GM10847 (cell line): ENCODE data around the gene ZNF407.

Source experiments
- POLR2A ChIP-seq: IDR thresholded peaks from 2 replicates; pipeline ENCODE4 v1.6.1; 2011; ENCODE audit not compliant: insufficient read length; ENCODE audit errors: extremely low read depth

ZNF407 gene

GRCh38 chr18:74672371-74672770 lies 74.7 kb downstream of the ZNF407 start:
- no peak for TF ChIP-seq POLR2A

- TF ChIP-seq POLR2A, result no peak
Measured at GRCh38 chr18:74674487-74674886, 76.8 kb downstream of the ZNF407 start.

- TF ChIP-seq POLR2A, result no peak
Measured at GRCh38 chr18:74679006-74679678, 81.5 kb downstream of the ZNF407 start.

- no peak for TF ChIP-seq POLR2A
Measured at GRCh38 chr18:74679679-74680076, 82.0 kb downstream of the ZNF407 start.

GRCh38 chr18:74682141-74682990 lies 84.7 kb downstream of the ZNF407 start:
- TF ChIP-seq POLR2A, result no peak

- TF ChIP-seq POLR2A, result no peak
Measured at GRCh38 chr18:74682991-74683297, 85.3 kb downstream of the ZNF407 start.

- no peak for TF ChIP-seq POLR2A
Measured at GRCh38 chr18:74683573-74683972, 85.9 kb downstream of the ZNF407 start.

GRCh38 chr18:74689251-74689650 lies 91.6 kb downstream of the ZNF407 start:
- TF ChIP-seq POLR2A, result no peak

- no peak for TF ChIP-seq POLR2A
Measured at GRCh38 chr18:74692367-74693013, 94.8 kb downstream of the ZNF407 start.

- TF ChIP-seq POLR2A, result no peak
Measured at GRCh38 chr18:74694436-74694835, 96.8 kb downstream of the ZNF407 start.

- no peak for TF ChIP-seq POLR2A
Measured at GRCh38 chr18:74695170-74695569, 97.5 kb downstream of the ZNF407 start.

- no peak for TF ChIP-seq POLR2A
Measured at GRCh38 chr18:74698881-74699280, 101.2 kb downstream of the ZNF407 start.

- no peak for TF ChIP-seq POLR2A
Measured at GRCh38 chr18:74699455-74699854, 101.8 kb downstream of the ZNF407 start.

GRCh38 chr18:74702950-74703349 lies 105.3 kb downstream of the ZNF407 start:
- TF ChIP-seq POLR2A, result no peak

- TF ChIP-seq POLR2A, result no peak
Measured at GRCh38 chr18:74708169-74708568, 110.5 kb downstream of the ZNF407 start.

- TF ChIP-seq POLR2A, result no peak
Measured at GRCh38 chr18:74709452-74709851, 111.8 kb downstream of the ZNF407 start.
